Stimulated activated naive CD4-positive, alpha-beta T cell treated with Interleukin-2 at 50 U/mL for 16 hours (primary cell): ENCODE results near the gene PTPRD.
"Not testable (repeated sequence)": the region's sequence is repeated elsewhere in the genome, so short reads cannot be mapped to it uniquely, and the experiment has no call there.

Experiments used
- DNase-seq: peaks from one replicate; lab custom pipeline; 2025; lab: John Stamatoyannopoulos, UW

Gene PTPRD

DNA sequence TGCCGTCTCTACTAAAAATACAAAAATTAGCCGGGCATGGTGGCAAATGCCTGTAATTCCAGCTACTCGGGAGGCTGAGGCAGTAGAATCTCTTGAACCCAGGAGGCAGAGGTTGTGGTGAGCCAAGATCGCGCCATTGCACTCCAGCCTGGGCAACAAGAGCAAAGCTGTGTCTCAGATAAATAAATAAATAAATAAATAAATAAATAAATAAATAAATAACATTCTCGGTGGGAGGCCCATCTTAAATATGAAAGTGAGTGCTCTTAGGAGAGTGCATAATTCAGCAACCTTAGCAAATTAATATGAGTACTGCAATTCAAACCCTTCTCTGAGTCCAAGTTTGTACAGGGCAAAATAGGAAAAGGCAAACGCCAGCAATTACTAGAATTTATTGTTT is 1302.1 kb downstream of the PTPRD start:
- DNase-seq: not testable (repeated sequence)

DNA sequence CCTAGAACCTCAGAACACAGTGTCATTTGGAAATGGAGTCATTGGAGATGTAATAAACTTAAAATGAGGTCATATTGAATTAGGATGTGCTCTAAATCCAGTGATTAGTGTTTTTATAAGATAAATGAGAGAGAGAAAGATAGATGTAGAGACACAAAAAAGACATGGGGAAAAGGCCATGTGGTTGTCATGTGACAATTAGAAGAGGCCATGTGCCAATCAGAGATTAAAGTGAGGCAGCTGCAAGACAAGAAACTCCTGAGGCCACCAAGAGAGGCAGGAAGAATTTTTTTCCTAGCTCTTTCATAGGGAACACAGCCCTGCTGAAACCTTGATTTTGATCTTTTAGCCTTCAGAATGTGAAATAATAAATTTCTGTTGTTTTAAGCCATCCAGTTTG is 1307.2 kb downstream of the PTPRD start:
- no peak for DNase-seq

DNA sequence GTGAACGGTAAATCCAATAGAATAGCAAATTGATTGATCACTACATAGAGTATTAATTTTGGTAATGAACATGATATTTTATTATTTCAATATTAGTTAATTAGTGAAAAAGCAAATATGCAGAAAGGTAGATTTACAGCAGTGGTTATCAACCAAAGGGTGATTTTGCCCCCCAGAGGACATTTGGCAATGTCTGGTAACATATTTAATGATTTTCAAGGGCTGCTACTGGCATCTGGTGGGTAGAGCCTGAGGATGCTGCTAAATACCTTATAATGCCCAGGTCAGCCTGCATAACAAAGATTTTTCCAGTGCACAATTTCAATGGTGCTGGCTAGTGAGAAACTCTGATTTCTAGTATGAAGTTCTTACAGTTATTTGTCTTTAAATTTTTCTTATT is 1313.7 kb downstream of the PTPRD start:
- no peak for DNase-seq

DNA sequence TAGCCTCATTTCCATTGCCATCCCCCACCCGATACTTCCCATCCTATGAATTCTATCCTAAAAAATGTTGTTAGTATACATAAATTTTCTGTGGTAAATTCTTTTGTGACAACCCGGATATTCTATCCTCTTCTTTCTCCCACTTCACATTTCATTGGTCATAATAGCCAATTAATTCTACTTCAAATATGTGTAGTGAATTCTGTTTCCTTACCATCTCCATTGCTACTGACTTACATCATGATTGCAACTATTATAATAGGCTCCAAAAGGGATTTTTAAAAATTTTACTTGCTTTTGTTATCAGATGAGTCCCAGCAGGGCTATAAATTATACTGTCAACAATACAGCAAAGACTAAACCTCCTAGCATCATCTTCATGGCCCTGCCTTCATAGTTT is 1326.8 kb downstream of the PTPRD start:
- DNase-seq: no peak

DNA sequence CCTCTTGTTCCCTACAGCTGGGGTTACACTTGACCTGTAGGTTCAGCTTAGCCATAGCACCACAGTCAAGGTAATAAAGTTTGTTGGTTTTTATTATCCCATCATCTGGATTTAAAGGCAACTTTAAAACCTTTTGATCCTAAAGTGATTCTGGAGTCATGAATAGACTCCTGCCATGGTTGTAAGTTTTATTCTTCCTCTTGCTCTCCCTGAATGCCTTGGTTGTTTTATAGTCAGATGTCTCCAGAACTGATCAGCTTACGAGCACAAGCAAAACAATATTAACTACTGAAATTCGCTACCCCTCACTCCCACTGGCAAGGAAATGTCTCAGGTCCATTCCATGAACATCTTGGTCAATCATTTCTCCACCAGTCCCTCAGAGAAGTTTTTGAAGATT is 1328.6 kb downstream of the PTPRD start:
- DNase-seq: no peak

DNA sequence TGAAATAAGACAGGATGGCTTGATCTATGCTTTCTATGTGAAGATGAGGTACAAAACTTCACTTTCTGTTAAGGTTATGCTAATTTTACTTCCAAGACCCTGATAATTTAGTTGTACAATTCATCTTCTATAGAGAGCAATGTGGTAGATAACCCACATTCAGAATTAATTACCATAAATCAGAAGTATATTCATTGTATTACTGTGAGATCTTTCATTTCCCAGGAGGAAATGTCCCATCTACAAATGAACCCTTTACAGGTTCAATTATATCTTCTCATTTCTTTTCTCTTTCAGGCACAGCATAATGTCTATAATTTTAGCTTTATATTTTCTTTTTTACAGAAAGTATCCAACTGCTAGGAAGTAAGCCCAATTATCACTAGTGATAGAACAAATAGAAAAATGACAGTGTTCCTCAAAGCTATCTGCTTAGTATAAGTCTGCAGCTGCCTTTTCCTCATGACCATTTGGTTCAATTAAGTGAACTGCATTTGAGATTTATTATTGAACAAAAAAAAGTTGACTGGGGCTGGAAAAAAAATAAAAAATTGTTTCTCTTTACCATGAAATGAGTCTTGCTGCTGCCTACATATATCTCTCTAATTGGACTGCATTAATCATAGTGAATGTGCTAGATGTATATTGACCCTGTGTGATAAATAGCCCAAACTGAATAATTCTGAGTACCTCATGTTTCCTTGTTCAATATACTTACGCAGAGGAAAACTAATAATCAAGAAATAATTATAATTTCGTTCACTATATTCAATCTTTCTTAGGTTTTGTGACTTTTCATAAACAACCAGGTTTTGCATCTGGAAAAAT is 1329.4 kb downstream of the PTPRD start:
- DNase-seq: no peak

DNA sequence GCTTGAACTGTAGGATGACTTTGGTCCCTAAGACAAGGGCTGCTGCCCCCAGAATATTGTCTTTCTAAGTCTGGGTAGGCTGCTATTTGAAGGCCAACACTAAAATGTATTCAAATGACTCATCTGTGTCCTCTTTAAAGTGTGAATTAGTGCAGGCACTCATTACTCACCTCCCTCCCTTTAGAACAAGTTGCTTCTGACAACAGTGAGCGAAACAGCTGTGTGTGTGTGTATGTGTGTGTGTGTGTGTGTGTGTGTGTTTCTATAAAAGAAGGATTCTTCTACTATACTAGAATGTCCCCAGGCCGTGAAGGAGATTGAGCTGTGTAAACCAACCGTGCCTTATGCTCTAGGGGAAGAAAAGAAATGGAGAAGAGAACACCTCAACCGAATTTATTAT is 1337.2 kb downstream of the PTPRD start:
- DNase-seq: no peak

DNA sequence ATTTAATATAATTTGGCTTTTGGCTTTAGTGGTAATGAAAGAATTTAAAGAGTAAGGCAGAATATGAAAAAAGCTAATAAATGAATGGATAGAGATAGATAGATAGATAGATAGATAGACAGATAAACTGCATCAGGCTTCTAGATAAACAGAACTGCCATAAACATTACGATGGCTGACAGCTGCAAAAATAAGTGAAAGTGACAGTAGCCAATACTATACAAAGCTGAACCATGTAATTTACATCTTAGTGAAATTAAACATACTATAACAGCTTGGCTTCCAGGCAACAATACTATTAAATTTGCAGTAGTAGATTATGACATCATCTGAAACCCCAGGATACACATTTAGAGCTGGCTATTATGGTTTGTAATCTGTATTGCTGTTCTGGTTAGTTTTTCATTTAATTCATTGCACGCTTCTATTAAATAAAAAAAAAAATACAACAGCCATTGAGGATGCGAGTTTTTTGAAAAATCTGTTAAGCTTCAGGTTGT is 1354.8 kb downstream of the PTPRD start:
- DNase-seq: no peak

DNA sequence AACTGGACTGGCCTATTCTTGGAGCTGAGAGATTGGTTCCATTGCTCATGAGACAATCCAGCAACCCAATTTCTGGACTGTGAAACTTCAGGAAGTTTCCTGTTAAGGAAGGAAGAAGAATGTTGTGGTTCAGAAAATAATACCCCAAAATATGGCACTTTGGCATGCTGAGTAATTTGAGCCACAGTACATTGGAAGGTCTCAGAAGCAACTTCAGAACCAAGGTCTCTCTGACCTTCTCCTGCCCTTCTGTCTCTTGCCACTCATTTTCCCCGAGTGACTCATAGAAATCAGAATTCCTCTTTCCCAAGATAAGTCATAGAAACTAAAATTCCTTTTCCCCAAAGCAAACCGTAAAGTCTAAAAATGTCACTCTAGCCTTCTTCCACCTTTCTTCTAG is 1366.1 kb downstream of the PTPRD start:
- DNase-seq: no peak

DNA sequence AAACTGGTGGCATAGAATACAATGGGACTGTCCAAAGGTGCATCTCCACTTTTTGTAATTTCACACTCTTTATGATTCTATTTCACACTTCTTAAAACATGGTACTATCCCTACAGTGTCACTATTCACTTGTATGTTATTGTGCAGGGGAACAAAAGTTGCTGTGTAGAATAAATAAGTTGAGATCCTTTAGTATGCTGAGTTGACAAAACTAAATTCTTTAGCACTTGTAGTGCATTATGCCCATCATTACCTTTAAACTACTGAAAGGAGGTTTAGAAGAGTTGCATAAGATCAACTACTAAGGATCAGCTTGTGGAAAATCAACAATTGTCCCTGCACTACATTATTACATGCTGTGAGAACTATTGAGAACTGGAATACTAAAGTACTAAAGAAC is 1380.9 kb downstream of the PTPRD start:
- DNase-seq: no peak

DNA sequence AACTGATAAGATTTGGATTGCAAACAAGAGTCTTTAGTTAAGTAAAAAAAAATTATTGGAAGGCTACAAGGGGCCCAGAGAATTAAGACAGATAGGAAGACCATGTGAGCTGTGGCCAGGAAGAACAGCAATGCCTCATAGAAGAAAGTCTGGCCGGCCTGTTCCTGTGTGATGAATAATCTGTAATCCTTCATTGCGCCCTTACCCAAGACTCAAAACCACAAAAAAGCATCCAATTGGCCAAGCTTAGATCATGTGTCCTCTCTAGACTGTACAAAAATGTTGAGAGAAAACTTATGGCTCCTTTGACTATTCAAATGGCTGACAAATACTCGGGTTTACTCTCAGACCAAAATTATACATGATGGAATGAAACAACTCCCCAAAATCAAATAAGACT is 1383.5 kb downstream of the PTPRD start:
- DNase-seq: no peak

DNA sequence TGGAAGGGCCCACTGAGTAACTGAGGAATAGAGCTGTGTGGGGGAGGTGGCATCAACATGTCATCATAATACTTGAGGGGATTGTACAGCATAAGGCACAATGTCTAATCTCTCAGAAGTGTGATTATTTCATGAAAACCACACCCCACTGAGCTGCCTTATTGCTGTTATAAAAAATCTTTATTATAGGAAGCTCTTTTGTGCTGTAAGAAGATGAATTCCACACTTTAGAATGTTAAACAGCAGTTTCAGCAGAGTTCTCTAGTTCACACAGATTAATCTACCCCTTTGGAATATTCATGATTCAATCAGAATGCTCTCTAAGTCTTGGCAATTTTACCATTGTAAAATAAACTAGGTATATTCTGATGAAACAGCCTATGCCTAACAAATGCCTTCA is 1389.6 kb downstream of the PTPRD start:
- DNase-seq: no peak

DNA sequence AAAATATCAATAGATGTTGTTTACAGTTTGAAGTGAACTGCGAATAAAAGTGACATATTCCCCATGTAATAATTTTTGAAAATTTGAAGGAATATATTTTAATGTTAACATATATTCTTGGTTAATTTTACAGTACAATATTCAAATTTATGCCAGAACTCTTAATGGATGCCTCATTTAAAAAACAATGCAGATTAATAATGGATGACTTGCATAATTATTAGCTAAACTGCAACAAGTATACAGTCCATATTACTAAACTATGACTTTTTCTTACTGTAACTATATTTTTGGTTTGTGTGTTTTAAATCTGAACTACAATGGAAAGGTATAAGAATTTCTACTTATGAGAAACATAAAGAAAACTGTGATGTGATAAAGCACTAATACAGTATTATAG is 1390.1 kb downstream of the PTPRD start:
- no peak for DNase-seq

DNA sequence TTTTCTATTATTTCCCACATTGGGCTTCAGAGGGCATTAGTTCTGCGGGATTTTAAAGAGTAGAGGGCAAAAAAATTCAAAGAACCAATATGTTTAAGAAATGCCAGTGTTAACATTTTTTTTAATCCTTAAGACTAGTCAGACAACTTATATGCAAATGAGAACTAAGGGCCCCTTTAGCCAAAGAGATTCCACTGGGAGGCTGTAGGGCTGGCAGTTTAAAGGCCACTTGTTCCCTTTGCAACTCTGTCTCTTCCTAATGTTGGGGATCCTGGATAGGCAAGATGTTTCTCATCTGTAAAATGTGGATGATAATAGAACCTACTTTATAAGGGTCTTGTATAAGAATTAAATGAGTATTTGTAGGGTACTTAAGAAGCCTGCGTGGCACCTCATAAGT is 1395.9 kb downstream of the PTPRD start:
- no peak for DNase-seq

DNA sequence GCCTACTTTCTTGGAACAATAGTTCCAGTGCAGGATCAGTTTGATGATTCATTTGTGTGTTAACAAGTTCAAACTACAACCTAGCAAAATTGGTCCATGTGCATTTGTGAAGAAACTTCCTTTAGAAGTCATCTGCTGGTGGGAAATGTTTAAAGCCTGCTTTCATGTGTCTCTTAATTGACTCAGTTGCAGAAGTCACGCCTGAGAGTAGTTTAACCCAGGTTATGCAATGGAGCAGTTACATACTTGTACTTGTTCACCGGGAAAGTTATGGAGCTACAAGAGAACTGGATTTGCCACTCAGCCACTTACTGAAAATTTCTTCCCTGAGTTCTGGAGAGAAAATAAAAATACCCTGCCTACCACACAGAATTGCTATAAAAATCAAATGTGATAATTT is 1397.8 kb downstream of the PTPRD start:
- no peak for DNase-seq

DNA sequence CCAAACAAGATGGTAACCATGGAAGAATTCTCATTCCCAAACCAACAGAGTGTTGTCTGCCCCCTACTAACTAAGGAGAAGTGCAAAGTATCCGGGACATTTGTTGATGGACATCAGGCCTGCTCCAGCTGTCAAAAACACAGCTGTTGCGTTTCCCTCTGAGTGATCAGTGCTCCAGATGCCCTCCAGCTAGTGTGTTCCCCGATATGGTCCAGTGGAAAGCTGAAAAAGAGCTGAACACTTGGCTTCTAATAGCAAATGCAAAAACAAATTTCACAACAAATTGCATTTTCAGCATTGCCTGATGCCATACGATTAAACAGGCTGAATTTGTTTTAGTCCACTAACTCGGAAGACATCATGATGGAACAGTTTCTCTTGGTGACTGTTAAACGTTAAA is 1398.7 kb downstream of the PTPRD start:
- no peak for DNase-seq

DNA sequence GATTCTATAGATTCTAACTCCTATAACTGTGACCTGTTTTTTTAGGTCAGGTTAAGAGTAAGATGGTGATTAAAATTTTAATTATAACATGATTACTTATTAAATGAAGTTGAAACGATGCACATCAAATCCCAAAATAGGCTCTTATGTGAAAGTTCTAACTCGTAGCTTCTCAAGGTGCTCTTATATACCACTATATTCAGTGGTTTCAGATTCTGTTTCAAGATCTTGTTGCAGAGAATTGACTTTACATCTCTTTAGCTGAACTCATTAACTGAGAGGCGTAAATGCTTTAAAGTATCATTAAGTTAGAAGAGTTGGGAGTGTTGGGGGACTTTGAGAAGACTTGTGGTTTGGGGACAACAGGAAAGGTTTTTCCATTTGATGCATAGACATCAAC is 1399.8 kb downstream of the PTPRD start:
- DNase-seq: no peak

DNA sequence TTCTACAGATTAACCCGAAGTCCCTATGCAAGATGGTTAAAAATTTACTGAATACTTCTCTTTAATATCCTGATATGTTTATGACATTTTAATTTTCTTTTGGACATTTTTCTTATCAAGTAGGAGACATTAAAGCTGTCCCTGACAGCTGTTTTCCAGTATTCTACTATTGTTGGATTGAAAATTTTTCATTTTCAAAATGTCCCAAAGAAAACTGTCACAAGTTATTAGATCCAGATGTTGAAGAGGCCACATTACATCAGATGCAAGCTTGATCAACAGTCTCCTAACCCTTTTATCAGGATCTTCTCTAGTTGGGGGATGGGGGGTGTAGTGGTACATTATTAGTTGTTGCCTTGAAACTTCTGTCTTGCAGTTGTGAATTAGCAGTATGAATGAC is 1410.5 kb downstream of the PTPRD start:
- DNase-seq: no peak

DNA sequence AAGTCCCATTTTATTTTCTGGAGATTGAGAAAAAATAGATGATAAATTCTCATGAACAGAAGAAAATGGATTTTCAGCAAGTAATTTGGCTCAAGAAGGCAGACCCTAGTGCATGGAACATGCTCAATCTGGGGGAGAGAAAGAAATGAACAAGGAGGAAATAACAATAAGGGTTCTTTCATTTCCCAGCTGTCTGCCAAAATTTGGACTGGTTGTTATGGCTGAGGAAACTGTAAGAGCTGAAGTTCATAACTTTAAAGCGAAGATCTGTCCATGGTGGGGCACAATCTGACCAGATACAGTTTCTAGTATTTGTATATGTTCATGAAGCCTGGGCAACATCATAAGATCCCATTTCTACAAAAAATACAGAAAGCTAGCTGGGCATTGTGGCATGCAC is 1426.7 kb downstream of the PTPRD start:
- DNase-seq: no peak

DNA sequence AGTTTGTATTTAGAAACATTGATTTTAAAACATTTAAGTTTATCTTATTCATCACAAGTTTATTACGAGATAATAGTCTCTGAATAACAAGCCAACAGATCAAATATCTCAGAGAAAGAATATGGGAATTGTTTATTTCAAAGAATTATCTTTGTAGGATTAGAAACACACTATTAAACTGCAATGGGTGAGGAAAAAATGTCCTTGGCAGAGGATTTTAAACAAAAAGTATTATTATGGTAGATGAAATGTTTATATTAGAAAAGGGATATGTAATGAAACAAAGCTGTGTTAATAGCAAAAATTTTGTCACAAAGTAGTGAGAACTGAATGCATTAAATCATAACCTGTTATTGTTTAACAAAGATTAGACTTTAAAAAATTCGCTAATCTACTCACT is 1430.4 kb downstream of the PTPRD start:
- no peak for DNase-seq

DNA sequence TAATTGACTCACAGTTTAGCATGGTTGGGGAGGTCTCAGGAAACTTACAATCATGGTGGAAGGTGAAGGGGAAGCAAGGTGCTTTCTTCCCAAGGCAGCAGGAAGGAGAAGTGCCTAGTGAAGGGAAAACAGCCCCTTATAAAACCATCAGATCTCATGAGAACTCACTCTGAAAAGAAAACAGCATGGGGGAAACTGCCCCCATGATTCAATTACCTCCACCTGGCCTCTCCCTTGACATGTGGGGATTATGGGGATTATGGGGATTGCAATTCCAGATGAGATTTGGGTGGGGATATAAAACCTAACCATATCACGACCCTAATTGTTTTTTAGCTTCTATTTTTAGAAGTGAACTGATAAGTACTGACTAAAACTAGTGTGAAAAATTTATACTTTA is 1435.7 kb downstream of the PTPRD start:
- DNase-seq: no peak

DNA sequence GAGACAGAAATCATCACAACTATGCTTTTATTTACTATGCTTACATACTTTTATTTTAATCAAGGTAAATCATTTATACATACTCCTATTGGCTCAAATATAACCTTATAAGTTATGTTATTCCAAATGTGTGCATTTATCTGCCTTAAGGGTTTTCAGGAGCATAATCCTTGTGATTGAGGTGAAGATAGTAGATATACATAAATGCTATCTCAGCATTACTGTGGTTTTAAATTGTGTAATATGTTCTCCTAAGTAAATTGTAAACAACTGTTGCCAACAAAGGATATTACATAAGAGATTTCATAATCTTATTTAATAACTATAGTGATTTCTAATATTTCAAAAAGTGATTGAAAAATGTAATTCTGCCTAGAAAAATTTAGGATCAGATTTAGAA is 1438.4 kb downstream of the PTPRD start:
- no peak for DNase-seq

DNA sequence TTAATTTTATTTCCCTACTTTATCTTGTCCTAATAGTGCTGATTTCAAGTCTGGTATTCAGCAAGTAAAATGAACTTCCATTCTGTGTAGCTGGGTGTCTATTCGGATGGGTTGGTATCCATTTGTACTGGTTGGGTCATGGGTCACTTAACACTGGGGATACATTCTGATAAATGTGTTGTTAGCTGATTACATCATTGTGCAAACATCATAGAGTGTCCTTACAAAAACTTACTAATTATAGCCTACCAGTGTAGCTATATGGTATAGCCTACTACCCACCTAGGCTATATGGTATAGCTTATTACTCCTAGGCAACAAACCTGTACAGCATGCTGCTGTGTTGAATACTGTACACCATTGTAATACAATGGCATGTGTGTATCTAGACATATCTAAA is 1439.5 kb downstream of the PTPRD start:
- no peak for DNase-seq

DNA sequence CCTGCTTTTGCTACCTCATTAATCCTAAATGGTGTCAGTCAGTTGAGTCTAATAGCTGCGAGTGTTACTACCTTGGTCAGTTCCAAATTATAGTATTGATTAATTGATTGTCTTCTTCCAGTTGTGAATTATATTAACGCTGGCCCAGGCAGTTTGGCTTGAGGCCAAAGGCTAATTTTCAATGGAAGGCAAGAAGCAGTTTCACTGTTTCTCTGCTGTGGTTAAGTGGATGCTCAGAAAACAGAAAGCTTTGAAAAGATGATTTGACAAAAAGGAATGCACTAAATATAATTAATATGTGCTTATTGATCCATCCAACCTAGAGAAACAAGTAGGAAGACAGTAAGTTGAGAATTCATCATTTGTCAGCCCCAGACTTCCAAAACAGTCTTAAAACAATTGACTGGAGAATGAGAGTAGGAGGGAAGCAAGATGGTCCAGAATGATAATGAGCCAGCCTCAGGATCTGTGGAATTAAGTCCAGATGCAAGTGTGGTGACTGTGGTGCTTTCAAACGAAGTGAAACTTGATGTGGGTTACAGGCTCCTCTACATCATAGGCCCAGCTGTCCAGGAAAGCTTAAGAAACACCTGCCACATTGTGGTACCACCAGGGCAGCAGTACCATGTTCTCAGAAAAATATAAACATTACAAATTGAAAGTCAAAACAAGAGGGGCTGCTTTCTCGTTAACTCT is 1442.2 kb downstream of the PTPRD start:
- DNase-seq: no peak
